Stimulated activated CD4-positive, alpha-beta T cell treated with anti-CD3 and anti-CD28 coated beads, Interleukin-4, amount 100 ng/mL, for 4 hours (primary cell): ENCODE results near the gene OSGIN1.
A peak's percentile ranks its signal among the peaks of the same experiment; 100 is the strongest.

Experiments
- DNase-seq, 2 experiments: peaks; one replicate each; pipeline ENCODE4 v3.0.0-alpha.2; 2020

The OSGIN1 gene

DNA sequence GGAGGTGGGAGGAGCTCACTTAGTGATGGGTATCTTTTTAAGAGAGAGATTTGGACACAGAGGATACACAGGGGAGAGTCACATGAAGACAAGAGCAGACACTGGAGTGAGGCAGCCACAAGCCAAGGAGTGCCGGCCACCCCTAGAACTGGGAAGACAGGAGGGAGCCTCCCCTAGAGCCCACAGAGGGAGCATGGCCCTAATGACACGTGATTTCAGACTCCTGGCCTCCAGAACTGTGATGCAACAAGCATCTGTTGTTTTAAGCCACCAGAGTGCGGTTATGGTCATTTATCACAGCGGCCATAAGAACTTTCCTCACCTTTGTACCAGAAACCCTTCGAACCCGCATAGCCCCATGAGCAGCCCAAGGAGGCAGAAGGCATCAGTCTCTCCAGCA lies 56.2 kb downstream of the OSGIN1 start:
- no peak for DNase-seq

DNA sequence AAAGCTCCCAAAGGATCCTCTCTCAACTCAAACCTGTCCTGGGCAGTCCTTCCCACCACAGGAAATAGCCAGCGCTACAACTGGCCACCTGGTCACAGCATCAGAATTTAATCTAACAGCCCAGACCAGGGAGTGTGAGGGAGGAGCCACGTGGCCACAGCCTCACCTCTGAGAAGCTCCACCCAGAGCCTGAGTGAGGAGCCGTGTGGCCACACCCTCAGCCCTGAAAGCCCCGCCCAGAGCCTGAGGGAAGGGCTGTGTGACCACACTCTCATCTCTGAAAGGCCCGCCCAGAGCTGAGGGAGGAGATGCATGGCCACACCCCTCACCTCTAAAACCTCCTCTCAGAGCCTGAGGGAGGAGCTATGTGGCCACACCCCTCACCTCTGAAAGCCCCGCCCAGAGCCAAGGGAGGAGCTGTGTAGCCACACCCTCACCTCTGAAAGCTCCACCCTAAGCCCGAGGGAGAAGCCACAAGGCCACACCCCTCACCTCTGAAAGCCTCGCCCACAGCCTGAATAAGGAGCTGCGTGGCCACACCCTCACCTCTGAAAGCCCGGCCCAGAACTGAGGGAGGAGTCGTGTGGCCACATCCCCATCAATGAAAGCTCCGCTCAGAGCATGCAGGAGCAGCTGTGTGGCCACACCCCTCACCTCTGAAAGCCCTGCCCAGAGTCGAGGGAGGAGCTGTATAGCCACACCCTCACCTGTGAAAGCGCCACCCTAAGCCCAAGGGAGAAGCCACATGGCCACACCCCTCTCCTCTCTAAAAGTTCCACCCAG lies 60.9 kb downstream of the OSGIN1 start:
- peak; percentile 36 to 41 for DNase-seq

DNA sequence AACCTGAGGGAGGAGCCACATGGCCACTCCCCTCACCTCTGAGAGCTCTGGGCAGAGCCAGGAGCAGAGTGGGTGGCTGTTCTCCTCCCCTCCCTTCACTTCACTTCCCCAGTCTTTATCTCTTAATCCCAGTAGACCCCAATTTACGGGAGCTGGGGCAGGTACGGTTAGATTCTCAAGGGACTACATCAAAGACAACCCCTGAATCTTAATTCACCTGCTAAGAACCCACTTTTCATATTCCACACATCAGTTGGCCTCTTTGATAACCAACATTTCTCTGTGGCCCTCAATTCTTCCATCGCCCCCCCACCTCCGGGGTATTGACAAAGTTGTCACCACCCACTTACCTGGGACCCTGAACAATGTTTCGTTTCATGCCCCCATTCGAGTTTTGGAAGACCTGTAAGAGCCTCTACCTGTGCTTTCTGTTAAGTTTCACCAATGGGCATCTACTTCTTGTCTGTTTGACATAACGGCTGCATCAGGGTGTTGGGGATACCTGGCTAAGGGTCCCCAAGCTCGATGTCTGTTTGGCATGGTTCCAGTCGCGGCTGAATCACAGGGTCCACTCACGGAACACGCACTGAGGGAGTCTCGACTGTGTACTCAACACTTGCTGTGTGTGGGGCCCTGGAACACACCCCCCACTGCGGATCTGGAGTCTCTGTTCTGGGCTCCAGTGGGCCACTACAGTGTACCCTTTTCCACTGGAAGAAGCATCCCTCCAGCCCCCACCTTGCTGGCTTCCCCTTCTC lies 61.7 kb downstream of the OSGIN1 start:
- no peak for DNase-seq

DNA sequence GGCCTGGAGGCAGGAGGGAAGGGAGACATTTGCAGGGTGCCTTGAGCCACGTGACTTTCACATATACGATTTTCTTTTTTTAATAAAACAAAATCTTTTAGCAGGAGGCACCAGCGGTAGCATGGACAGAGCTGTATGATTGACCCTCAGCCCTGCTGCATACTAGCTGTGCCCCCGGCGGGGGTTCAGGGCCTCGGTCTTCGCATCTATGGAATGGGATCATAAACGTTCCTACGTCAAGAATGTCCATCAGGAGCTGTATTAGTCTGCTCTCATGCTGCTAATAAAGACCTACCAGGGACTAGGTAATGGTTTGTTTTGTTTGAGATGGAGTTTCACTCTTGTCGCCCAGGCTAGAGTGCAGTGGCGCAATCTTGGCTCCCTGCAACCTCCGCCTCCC lies 62.4 kb downstream of the OSGIN1 start:
- no peak for DNase-seq
